ENCODE results near the gene USP34.
"Not testable (repeated sequence)": the region's sequence is repeated elsewhere in the genome, so short reads cannot be mapped to it uniquely, and the experiment has no call there.

USP34 gene

GRCh38 chr2:61184263-61184662 is 286.6 kb downstream of the USP34 start:
- no peak for DNase-seq (ENCODE audit: low spot score)

- DNase-seq (ENCODE audit: low spot score): no peak
Measured at GRCh38 chr2:61183795-61184194, 287.1 kb downstream of the USP34 start.

GRCh38 chr2:61182059-61182383 is 288.9 kb downstream of the USP34 start:
- DNase-seq (ENCODE audit: low spot score): no peak

GRCh38 chr2:61181382-61182058 is 289.4 kb downstream of the USP34 start:
- DNase-seq (ENCODE audit: low spot score): no peak

- no peak for DNase-seq (ENCODE audit: low spot score)
Measured at GRCh38 chr2:61180686-61181085, 290.2 kb downstream of the USP34 start.

- DNase-seq (ENCODE audit: low spot score): no peak
Measured at GRCh38 chr2:61179701-61180639, 290.9 kb downstream of the USP34 start.

- no peak for DNase-seq (ENCODE audit: low spot score)
Measured at GRCh38 chr2:61178603-61179545, 292.0 kb downstream of the USP34 start.

GRCh38 chr2:61177727-61178549 is 292.9 kb downstream of the USP34 start:
- no peak for DNase-seq (ENCODE audit: low spot score)

GRCh38 chr2:61176755-61177726 is 293.8 kb downstream of the USP34 start:
- DNase-seq (ENCODE audit: low spot score): peak; percentile 99

GRCh38 chr2:61175036-61175435 is 295.9 kb downstream of the USP34 start:
- no peak for DNase-seq (ENCODE audit: low spot score)

- no peak for DNase-seq (ENCODE audit: low spot score)
Measured at GRCh38 chr2:61173116-61173515, 297.8 kb downstream of the USP34 start.

GRCh38 chr2:61172671-61173070 is 298.2 kb downstream of the USP34 start:
- no peak for DNase-seq (ENCODE audit: low spot score)

GRCh38 chr2:61167579-61167978 is 303.3 kb downstream of the USP34 start:
- no peak for DNase-seq (ENCODE audit: low spot score)

- DNase-seq (ENCODE audit: low spot score): no peak
Measured at GRCh38 chr2:61165946-61166345, 304.9 kb downstream of the USP34 start.

GRCh38 chr2:61165082-61165481 is 305.8 kb downstream of the USP34 start:
- DNase-seq (ENCODE audit: low spot score): not testable (repeated sequence)

- no peak for DNase-seq (ENCODE audit: low spot score)
Measured at GRCh38 chr2:61162721-61163120, 308.2 kb downstream of the USP34 start.

GRCh38 chr2:61161888-61162287 is 309.0 kb downstream of the USP34 start, which contains the start of gene C2orf74:
Gene C2orf74, plus strand, starts transcription at chr2:61162188. Its CDS starts 327 bp downstream, at chr2:61162515.
- DNase-seq (ENCODE audit: low spot score): no peak

GRCh38 chr2:61158356-61158955 is 312.4 kb downstream of the USP34 start:
- DNase-seq (ENCODE audit: low spot score): no peak

- no peak for DNase-seq (ENCODE audit: low spot score)
Measured at GRCh38 chr2:61157371-61158003, 313.4 kb downstream of the USP34 start.
